Measurements from ENCODE around the gene DUSP18. TPM values are rescaled to one million over a fixed set of nuclear protein-coding genes. Genes with fewer than 3 reads are reported as not detected.

Gene DUSP18
- total RNA-seq, 1 donor from 2014 or later, result 21.4 TPM

DNA sequence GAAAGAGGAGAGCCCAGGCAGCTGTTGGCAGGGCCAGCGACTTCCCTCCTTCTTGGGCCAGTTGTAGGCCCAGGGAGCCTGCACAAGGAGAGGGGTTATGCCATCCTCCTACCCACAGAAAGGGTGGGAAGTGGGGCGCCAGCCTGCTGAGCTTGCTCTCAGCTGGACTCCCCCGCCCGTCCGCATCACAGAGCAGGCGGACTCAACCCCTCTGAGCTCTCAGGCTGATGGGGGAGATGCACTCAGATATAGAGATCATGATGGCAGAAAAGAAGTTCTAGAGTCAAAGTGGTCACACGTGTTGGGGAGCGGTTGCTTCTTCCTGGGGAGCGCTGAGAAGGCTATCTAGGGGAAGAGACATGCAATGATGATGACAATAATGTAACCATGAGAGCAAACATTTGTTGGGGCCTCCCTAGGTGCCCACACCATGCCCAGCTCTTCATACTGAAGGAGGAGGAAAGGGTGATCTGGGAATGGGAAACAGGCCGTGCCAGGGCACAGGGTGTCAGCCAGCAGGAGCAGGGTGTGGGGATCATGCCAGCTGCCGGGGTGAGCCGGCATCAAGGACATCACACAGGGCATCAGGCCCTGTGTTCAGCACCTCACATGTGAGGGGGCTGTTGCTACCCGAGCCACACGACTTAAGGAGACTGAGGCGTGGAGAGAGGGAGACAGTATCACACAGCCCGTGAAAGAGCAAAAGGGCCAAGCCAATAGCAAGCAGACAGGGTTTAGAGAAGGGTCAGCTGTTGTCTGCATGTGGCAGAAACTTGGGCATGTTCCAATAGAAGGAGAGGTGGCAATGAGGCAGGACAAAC is 24.4 kb downstream of the DUSP18 start:
- H3K36me3 Mint-ChIP-seq (ENCODE audit: low read depth, unreplicated experiment), result peaks cover 5% of the 10 kb centered on the region
- H3K4me3 Mint-ChIP-seq (ENCODE audit: unreplicated experiment), result peak overlapping the region; percentile 54
- no peak for DNase-seq (ENCODE audit: low spot score)
- H3K27me3 Mint-ChIP-seq (ENCODE audit: unreplicated experiment), result peaks cover 6% of the 10 kb centered on the region
- no peaks in the 10 kb centered on the region for H3K9me3 Mint-ChIP-seq (ENCODE audit: unreplicated experiment)
- H3K27ac Mint-ChIP-seq (ENCODE audit: unreplicated experiment), result no peak overlapping the region
- H3K4me1 Mint-ChIP-seq (ENCODE audit: unreplicated experiment), result no peaks in the 10 kb centered on the region
- TF ChIP-seq, protein P1, sequence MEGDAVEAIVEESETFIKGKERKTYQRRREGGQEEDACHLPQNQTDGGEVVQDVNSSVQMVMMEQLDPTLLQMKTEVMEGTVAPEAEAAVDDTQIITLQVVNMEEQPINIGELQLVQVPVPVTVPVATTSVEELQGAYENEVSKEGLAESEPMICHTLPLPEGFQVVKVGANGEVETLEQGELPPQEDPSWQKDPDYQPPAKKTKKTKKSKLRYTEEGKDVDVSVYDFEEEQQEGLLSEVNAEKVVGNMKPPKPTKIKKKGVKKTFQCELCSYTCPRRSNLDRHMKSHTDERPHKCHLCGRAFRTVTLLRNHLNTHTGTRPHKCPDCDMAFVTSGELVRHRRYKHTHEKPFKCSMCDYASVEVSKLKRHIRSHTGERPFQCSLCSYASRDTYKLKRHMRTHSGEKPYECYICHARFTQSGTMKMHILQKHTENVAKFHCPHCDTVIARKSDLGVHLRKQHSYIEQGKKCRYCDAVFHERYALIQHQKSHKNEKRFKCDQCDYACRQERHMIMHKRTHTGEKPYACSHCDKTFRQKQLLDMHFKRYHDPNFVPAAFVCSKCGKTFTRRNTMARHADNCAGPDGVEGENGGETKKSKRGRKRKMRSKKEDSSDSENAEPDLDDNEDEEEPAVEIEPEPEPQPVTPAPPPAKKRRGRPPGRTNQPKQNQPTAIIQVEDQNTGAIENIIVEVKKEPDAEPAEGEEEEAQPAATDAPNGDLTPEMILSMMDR (IDR thresholded peaks at IDR 0.05; ENCODE audit: unreplicated experiment), result no peak

DNA sequence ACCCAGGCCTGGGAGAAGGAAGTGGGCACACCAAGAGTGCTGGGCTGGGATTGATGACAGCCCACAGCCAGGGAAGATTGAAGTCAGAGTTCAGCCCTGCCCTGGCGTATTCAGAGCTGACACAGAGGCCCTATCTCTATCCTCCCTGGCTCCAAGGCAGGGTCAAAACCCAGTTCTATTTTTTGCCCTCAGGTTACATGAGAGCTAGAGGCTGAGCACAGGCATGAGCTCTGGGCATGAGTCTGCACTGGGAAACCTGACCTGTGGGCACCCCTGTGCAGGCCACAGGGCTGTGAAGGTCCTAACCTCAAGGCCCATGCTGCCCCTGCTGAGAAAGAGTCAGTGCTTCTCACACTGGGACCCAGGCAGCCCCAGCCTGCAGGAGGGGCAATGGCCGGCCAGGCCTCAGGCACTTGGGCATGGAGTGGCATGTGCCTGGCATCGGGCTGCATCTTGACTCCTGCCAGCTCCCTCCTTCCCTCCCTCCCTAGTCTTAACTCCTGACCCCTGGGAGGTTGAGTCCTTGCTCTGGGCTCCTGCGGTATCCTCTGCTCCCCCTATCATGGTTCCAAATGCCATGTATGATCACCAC is 26.7 kb downstream of the DUSP18 start:
- no peak overlapping the region for H3K27ac Mint-ChIP-seq (ENCODE audit: unreplicated experiment)
- H3K4me3 Mint-ChIP-seq (ENCODE audit: unreplicated experiment), result no peak overlapping the region
- peaks cover 6% of the 10 kb centered on the region for H3K4me1 Mint-ChIP-seq (ENCODE audit: unreplicated experiment)
- no peaks in the 10 kb centered on the region for H3K9me3 Mint-ChIP-seq (ENCODE audit: unreplicated experiment)
- peaks cover 5% of the 10 kb centered on the region for H3K36me3 Mint-ChIP-seq (ENCODE audit: low read depth, unreplicated experiment)
- no peak for DNase-seq (ENCODE audit: low spot score)
- peaks cover 9% of the 10 kb centered on the region for H3K27me3 Mint-ChIP-seq (ENCODE audit: unreplicated experiment)
- TF ChIP-seq, protein P1 (IDR thresholded peaks at IDR 0.05; ENCODE audit: unreplicated experiment), result no peak

DNA sequence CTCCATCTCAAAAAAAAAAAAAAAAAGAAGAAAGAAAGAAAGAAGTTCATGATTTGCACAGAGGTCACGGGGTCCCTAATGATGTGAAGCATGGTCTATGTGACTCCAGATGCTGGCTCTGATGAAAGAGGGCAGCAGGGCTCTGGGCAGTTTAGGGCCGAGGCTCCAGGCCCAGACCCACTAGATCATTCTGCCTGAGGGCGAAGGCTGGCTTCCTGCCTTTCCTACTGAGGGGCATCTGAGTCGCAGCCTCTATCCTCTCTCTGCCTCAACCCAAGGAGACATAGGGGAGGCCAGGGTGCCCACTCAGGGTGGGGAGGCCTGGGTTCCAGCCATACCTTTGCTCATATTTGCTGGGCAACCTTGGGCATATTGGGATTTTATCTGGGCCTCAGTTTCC is 27.3 kb downstream of the DUSP18 start:
- Mint-ChIP-seq H3K4me3 (ENCODE audit: unreplicated experiment) (no peak overlapping the region), H3K36me3 (ENCODE audit: low read depth, unreplicated experiment) (peaks cover 5% of the 10 kb centered on the region), H3K27me3 (ENCODE audit: unreplicated experiment) (peaks cover 10% of the 10 kb centered on the region), H3K27ac (ENCODE audit: unreplicated experiment) (no peak overlapping the region), H3K4me1 (ENCODE audit: unreplicated experiment) (peaks cover 7% of the 10 kb centered on the region), H3K9me3 (ENCODE audit: unreplicated experiment) (no peaks in the 10 kb centered on the region)
- TF ChIP-seq, protein P1 (IDR thresholded peaks at IDR 0.05; ENCODE audit: unreplicated experiment), result no peak
- no peak for DNase-seq (ENCODE audit: low spot score)

DNA sequence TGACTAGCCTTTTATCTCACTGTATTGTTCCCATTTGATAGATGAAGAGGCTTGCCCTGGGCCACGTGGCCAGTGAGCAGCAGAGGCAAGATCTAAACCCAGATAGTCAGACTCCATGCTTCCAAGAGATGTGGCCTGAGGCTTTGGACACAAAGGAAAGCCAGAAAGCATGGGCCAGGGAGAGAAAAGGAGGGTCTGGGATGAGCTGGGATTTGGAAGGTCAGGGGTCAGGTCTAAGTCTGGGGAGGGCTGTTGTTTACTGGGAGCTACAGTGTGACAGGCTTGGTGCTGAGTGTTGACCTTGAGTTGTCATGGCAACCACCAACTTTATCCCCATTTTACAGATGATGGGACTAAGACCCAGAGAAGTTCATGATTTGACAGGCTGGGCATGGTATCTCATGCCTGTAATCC is 30.0 kb downstream of the DUSP18 start:
- Mint-ChIP-seq H3K27me3 (ENCODE audit: unreplicated experiment) (peaks cover 4% of the 10 kb centered on the region), H3K27ac (ENCODE audit: unreplicated experiment) (peak overlapping the region; percentile 17), H3K9me3 (ENCODE audit: unreplicated experiment) (no peaks in the 10 kb centered on the region), H3K4me3 (ENCODE audit: unreplicated experiment) (peak overlapping the region; percentile 38), H3K4me1 (ENCODE audit: unreplicated experiment) (peaks cover 7% of the 10 kb centered on the region), H3K36me3 (ENCODE audit: low read depth, unreplicated experiment) (no peaks in the 10 kb centered on the region)
- TF ChIP-seq, protein P1 (IDR thresholded peaks at IDR 0.05; ENCODE audit: unreplicated experiment), result no peak
- no peak for DNase-seq (ENCODE audit: low spot score)
